ENCODE measurements around the gene NPTN.

NPTN gene

GRCh38 chr15:73637527-73637926 lies 4.3 kb upstream of the NPTN start:
- FAIRE-seq (no peak), DNase-seq (ENCODE audit: insufficient read length, low spot score) (no peak)
- no peak for TF ChIP-seq POLR2A (IDR thresholded peaks at IDR 0.05; ENCODE audit: low read depth, low read length)
- TF ChIP-seq SPI1 (IDR thresholded peaks at IDR 0.05; ENCODE audit: low read depth, low read length) = peak; percentile 15; the same call in 1 of the 2 replicates
- TF ChIP-seq POU2F2 (IDR thresholded peaks at IDR 0.05; ENCODE audit: low read depth, low read length) = no peak
- no peak for TF ChIP-seq PAX5 (IDR thresholded peaks at IDR 0.05; ENCODE audit: insufficient read depth, low read length, severe bottlenecking)

- no peak for DNase-seq (ENCODE audit: insufficient read length, low spot score)
- TF ChIP-seq TAF1 (IDR thresholded peaks at IDR 0.05; ENCODE audit: low read depth, low read length) = no peak
- no peak for TF ChIP-seq SPI1 (IDR thresholded peaks at IDR 0.05; ENCODE audit: low read depth, low read length)
- no peak for TF ChIP-seq POLR2AphosphoS5 (IDR thresholded peaks at IDR 0.05; ENCODE audit: low read depth, low read length)
- no peak for TF ChIP-seq PAX5 (IDR thresholded peaks at IDR 0.05; ENCODE audit: insufficient read depth, low read length, severe bottlenecking)
- no peak for TF ChIP-seq POLR2A (IDR thresholded peaks at IDR 0.05; ENCODE audit: low read depth, low read length)
- TF ChIP-seq POU2F2 (IDR thresholded peaks at IDR 0.05; ENCODE audit: low read depth, low read length) = no peak
- FAIRE-seq = no peak
Measured at GRCh38 chr15:73633991-73634495, 854 bp upstream of the NPTN start.

- no peak for TF ChIP-seq PAX5 (IDR thresholded peaks at IDR 0.05; ENCODE audit: insufficient read depth, low read length, severe bottlenecking)
- no peak for TF ChIP-seq SPI1 (IDR thresholded peaks at IDR 0.05; ENCODE audit: low read depth, low read length)
- TF ChIP-seq POLR2A (IDR thresholded peaks at IDR 0.05; ENCODE audit: low read depth, low read length) = no peak
- no peak for TF ChIP-seq POU2F2 (IDR thresholded peaks at IDR 0.05; ENCODE audit: low read depth, low read length)
- TF ChIP-seq POLR2AphosphoS5 (IDR thresholded peaks at IDR 0.05; ENCODE audit: low read depth, low read length) = no peak
- TF ChIP-seq TAF1 (IDR thresholded peaks at IDR 0.05; ENCODE audit: low read depth, low read length) = no peak
- no peak for FAIRE-seq
- no peak for DNase-seq (ENCODE audit: insufficient read length, low spot score)
Measured at GRCh38 chr15:73632670-73633058, 525 bp downstream of the NPTN start.

- DNase-seq (ENCODE audit: insufficient read length, low spot score) (no peak), FAIRE-seq (no peak)
- TF ChIP-seq POU2F2 (IDR thresholded peaks at IDR 0.05; ENCODE audit: low read depth, low read length) (no peak), SPI1 (IDR thresholded peaks at IDR 0.05; ENCODE audit: low read depth, low read length) (peak; percentile 63; the same call in 1 of the 2 replicates)
Measured at GRCh38 chr15:73631915-73632669, 1.1 kb downstream of the NPTN start.

GRCh38 chr15:73630921-73631362 lies 2.2 kb downstream of the NPTN start:
- DNase-seq (ENCODE audit: insufficient read length, low spot score) = no peak
- FAIRE-seq = no peak
- TF ChIP-seq POLR2A (IDR thresholded peaks at IDR 0.05; ENCODE audit: low read depth, low read length) = no peak
- no peak for TF ChIP-seq SPI1 (IDR thresholded peaks at IDR 0.05; ENCODE audit: low read depth, low read length)
- TF ChIP-seq POU2F2 (IDR thresholded peaks at IDR 0.05; ENCODE audit: low read depth, low read length) = no peak

DNA sequence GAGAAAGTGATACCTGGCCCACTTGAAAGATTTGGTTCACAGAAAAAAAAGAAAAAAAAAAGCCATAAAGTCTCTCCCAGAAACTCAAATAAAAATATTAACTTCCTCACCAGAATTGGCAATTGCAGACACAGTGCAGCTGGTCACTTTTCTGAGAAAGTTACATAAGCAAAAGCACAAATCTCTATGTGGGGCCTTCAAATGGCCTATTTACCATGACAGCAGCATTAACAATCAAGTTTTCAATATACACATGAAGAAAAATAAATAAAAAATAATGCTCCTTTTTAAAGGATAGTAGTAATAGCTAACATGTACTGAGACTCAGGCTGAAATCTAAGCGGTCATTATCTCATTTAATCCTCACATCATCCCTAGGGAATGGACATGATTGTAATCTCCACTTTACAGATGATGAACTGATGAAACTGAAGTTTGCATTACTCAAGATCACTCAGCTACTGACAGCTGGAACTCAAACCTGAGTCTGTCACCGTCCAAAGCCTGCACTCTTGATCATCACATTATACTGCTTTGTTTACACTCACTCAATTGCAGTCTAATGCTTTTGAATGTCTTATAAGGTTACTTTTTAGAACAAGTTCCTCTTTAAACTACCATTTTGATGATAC lies 3.3 kb downstream of the NPTN start:
- FAIRE-seq (peak; percentile 16), DNase-seq (ENCODE audit: insufficient read length, low spot score) (no peak)
- TF ChIP-seq TAF1 (IDR thresholded peaks at IDR 0.05; ENCODE audit: low read depth, low read length) (no peak), SPI1 (IDR thresholded peaks at IDR 0.05; ENCODE audit: low read depth, low read length) (no peak), POU2F2 (IDR thresholded peaks at IDR 0.05; ENCODE audit: low read depth, low read length) (no peak), POLR2A (IDR thresholded peaks at IDR 0.05; ENCODE audit: low read depth, low read length) (no peak), POLR2AphosphoS5 (IDR thresholded peaks at IDR 0.05; ENCODE audit: low read depth, low read length) (no peak), PAX5 (IDR thresholded peaks at IDR 0.05; ENCODE audit: insufficient read depth, low read length, severe bottlenecking) (no peak)

DNA sequence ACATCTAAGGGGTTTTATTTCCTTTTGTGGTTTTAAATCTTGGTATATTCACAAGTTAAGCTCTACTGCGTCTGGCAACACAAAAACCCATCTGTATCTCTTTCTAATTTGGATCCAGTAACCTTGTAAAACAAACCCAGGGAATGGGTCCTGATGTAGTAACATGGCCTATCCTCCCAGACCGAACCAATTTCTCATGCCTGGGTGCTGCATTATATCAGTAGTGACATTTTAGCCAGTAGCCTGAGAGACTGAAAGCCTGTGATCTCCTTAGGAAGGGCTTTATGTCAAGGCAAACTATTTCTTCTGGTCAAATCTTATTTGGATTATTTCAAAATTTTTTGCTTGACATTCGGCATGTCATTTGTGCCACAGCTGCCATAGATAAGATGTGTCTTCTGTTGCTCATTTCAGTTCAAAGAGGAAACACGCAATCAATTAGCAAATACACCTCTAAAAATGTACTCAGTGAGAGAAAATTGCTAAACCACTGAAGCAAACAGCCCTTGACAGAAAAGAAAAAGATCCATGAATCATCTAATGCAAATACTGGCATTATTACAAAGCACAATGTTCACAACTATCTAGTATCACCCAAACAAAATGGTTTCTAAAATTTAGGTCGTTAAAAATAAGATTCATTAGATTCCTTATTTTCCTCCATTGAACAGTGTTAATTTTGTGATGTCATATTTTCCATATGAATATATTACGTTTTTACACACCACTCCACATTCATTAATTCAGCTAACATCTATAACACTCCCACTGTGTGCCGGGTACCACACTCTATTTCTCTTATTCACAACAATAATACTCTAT lies 4.0 kb downstream of the NPTN start:
- FAIRE-seq (no peak), DNase-seq (ENCODE audit: insufficient read length, low spot score) (no peak)
- TF ChIP-seq POU2F2 (IDR thresholded peaks at IDR 0.05; ENCODE audit: low read depth, low read length) = no peak
- TF ChIP-seq POLR2AphosphoS5 (IDR thresholded peaks at IDR 0.05; ENCODE audit: low read depth, low read length) = no peak
- no peak for TF ChIP-seq SPI1 (IDR thresholded peaks at IDR 0.05; ENCODE audit: low read depth, low read length)
- no peak for TF ChIP-seq PAX5 (IDR thresholded peaks at IDR 0.05; ENCODE audit: insufficient read depth, low read length, severe bottlenecking)
- TF ChIP-seq TAF1 (IDR thresholded peaks at IDR 0.05; ENCODE audit: low read depth, low read length) = no peak
- TF ChIP-seq POLR2A (IDR thresholded peaks at IDR 0.05; ENCODE audit: low read depth, low read length) = no peak

GRCh38 chr15:73628102-73628501 lies 5.1 kb downstream of the NPTN start:
- TF ChIP-seq POLR2A (IDR thresholded peaks at IDR 0.05; ENCODE audit: low read depth, low read length) = no peak
- TF ChIP-seq POU2F2 (IDR thresholded peaks at IDR 0.05; ENCODE audit: low read depth, low read length) = no peak
- TF ChIP-seq TAF1 (IDR thresholded peaks at IDR 0.05; ENCODE audit: low read depth, low read length) = no peak
- no peak for TF ChIP-seq PAX5 (IDR thresholded peaks at IDR 0.05; ENCODE audit: insufficient read depth, low read length, severe bottlenecking)
- no peak for TF ChIP-seq POLR2AphosphoS5 (IDR thresholded peaks at IDR 0.05; ENCODE audit: low read depth, low read length)
- TF ChIP-seq SPI1 (IDR thresholded peaks at IDR 0.05; ENCODE audit: low read depth, low read length) = no peak
- no peak for FAIRE-seq
- no peak for DNase-seq (ENCODE audit: insufficient read length, low spot score)

DNA sequence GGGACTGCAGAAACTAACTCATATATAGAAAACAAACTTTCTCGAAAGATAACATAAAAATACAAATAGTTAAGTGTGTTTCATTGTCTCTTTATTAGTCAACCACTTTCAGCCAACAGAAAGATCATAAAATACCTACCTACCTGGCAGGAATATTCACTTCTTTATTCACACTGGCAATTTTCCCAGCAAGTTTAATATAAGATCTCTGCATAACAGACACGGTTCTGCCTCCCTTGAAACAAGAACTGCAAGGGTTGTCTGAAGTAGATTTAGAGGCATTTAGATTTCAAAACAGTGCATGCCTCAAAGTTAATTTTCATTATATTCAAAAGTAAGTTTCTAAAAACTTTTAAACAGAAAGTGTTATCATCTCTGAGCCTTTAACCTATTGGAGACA lies 7.1 kb downstream of the NPTN start:
- FAIRE-seq (no peak), DNase-seq (ENCODE audit: insufficient read length, low spot score) (no peak)
- TF ChIP-seq POU2F2 (IDR thresholded peaks at IDR 0.05; ENCODE audit: low read depth, low read length) (no peak), TAF1 (IDR thresholded peaks at IDR 0.05; ENCODE audit: low read depth, low read length) (no peak), PAX5 (IDR thresholded peaks at IDR 0.05; ENCODE audit: insufficient read depth, low read length, severe bottlenecking) (no peak), POLR2AphosphoS5 (IDR thresholded peaks at IDR 0.05; ENCODE audit: low read depth, low read length) (no peak), SPI1 (IDR thresholded peaks at IDR 0.05; ENCODE audit: low read depth, low read length) (no peak), POLR2A (IDR thresholded peaks at IDR 0.05; ENCODE audit: low read depth, low read length) (no peak)

Data from GM12891 (cell line).